ENCODE measurements around the gene FOLR3.

GRCh38 chr11:72100009-72100408 is 35.5 kb upstream of the FOLR3 start:
- TF ChIP-seq EZH2 (IDR thresholded peaks at IDR 0.05; ENCODE audit: low read length, missing control alignments) (no peak), CTCF (conservative IDR thresholded peaks at IDR 0.05 in 1 of 2, IDR thresholded peaks at IDR 0.05 in 1 of 2; ENCODE audit: low read depth in 1 of 2, low read length in 2 of 2) (no peak)

Data from fibroblast of lung (primary cell).